Stimulated activated CD4-positive, alpha-beta T cell treated with anti-CD3 and anti-CD28 coated beads, Interleukin-12 subunit alpha, Interleukin-12 subunit beta, amount 100 ng/mL, for 4 hours (primary cell): ENCODE results near the gene RPS16.

Experiments used
- DNase-seq: peaks from one replicate; pipeline ENCODE4 v3.0.0-alpha.2; 2020

The RPS16 gene

GRCh38 chr19:39417463-39418181, 18.1 kb downstream of the RPS16 start:
- no peak for DNase-seq

- no peak for DNase-seq
These were observed 19.3 kb downstream of the RPS16 start for GRCh38 chr19:39416152-39417120.

- DNase-seq, result no peak
These were observed 20.4 kb downstream of the RPS16 start for GRCh38 chr19:39415111-39416046.

GRCh38 chr19:39413911-39414608, 21.7 kb downstream of the RPS16 start:
- no peak for DNase-seq

- no peak for DNase-seq
These were observed 22.4 kb downstream of the RPS16 start for GRCh38 chr19:39413272-39413910.

- no peak for DNase-seq
These were observed 22.9 kb downstream of the RPS16 start for GRCh38 chr19:39412867-39413271.

- peak; percentile 98 for DNase-seq
These were observed 23.5 kb downstream of the RPS16 start, which contains the start of gene PLEKHG2 for GRCh38 chr19:39412100-39412866. PLEKHG2 (plus strand) TSS chr19:39412669; CDS start chr19:39414087, 1,418 bp downstream.

GRCh38 chr19:39411832-39412099, 24.0 kb downstream of the RPS16 start:
- peak; percentile 87 for DNase-seq

GRCh38 chr19:39411081-39411831, 24.5 kb downstream of the RPS16 start:
- DNase-seq, result no peak

GRCh38 chr19:39410831-39411080, 25.0 kb downstream of the RPS16 start:
- DNase-seq, result no peak

- peak; percentile 60 for DNase-seq
These were observed 25.5 kb downstream of the RPS16 start for GRCh38 chr19:39410017-39410830.

GRCh38 chr19:39409208-39410016, 26.3 kb downstream of the RPS16 start:
- peak; percentile 74 for DNase-seq

GRCh38 chr19:39408392-39409207, 27.1 kb downstream of the RPS16 start:
- DNase-seq, result no peak

GRCh38 chr19:39407660-39408391, 27.9 kb downstream of the RPS16 start:
- no peak for DNase-seq

- DNase-seq, result no peak
These were observed 28.4 kb downstream of the RPS16 start for GRCh38 chr19:39407410-39407659.

GRCh38 chr19:39406656-39407409, 28.9 kb downstream of the RPS16 start, which contains the start of gene ZFP36:
ZFP36 (plus strand) TSS chr19:39406847; CDS start chr19:39406905, 58 bp downstream.
- DNase-seq, result peak; percentile 87
